GM12892 (cell line): Measurements from ENCODE around the gene CLEC2D.
"Not testable (repeated sequence)": the region's sequence is repeated elsewhere in the genome, so short reads cannot be mapped to it uniquely, and the experiment has no call there.

Source experiments
- DNase-seq: peaks from one replicate; pipeline ENCODE4 v3.0.0; 2011; ENCODE audit not compliant: insufficient read length
- FAIRE-seq: peaks from 2 replicates; lab custom pipeline; 2011; peaks lifted over from hg19 to GRCh38; lab: Jason Lieb, UNC
- POLR2A ChIP-seq: IDR thresholded peaks from 2 replicates; pipeline ENCODE4 v1.6.1; 2011; ENCODE audit warnings: low read depth, low read length, control low read depth
- POLR2AphosphoS5 ChIP-seq: IDR thresholded peaks from 2 replicates; pipeline ENCODE4 v1.6.1; 2011; ENCODE audit warnings: low read depth, low read length, control low read depth
- TAF1 ChIP-seq: IDR thresholded peaks from 2 replicates; pipeline ENCODE4 v1.6.1; 2011; ENCODE audit warnings: low read depth, mild to moderate bottlenecking, control low read depth, low read length, borderline replicate concordance

The CLEC2D gene

DNA sequence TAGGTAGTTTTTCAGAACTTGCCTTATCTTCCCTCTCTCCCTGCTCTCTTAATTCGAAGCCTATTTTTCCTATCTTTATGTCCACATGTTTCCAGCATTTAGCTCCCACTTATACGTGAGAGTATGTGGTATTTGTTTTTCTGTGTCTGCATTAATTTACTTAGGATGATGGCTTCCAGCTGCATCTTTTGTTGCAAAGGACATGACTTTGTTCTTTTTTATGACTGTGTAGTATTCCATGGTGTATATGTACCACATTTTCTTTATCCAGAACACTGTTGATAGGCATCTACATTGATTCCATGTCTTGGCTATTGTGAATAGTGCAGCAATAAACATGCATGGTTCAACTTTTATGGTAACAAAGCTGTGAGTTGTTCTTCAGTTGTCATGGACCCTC lies 7.8 kb upstream of the CLEC2D start:
- DNase-seq, result no peak
- TF ChIP-seq POLR2A, result no peak
- TF ChIP-seq POLR2AphosphoS5, result no peak
- TF ChIP-seq TAF1, result no peak
- peak; percentile 44 for FAIRE-seq

DNA sequence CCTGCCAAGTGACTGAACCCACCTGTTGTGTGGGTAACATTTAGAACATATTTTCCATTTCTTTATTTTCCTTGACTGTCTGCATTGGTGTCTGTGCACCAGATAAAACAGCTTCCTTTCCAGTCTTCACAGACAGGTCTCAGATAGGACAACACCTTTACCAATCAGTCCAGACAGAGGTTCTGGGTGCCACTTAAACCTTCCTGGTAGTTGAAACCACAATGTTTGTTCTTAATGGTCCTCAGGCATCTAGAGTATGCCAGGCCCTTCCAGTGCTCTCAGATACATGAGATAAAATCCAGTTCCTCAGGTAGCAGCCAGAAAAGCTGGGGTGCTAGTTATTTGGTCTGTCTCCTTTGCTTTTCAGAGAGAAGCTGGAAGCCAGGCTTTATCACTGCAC lies 7.0 kb upstream of the CLEC2D start:
- DNase-seq (no peak), FAIRE-seq (no peak)
- TF ChIP-seq POLR2AphosphoS5 (no peak), POLR2A (no peak), TAF1 (no peak)

DNA sequence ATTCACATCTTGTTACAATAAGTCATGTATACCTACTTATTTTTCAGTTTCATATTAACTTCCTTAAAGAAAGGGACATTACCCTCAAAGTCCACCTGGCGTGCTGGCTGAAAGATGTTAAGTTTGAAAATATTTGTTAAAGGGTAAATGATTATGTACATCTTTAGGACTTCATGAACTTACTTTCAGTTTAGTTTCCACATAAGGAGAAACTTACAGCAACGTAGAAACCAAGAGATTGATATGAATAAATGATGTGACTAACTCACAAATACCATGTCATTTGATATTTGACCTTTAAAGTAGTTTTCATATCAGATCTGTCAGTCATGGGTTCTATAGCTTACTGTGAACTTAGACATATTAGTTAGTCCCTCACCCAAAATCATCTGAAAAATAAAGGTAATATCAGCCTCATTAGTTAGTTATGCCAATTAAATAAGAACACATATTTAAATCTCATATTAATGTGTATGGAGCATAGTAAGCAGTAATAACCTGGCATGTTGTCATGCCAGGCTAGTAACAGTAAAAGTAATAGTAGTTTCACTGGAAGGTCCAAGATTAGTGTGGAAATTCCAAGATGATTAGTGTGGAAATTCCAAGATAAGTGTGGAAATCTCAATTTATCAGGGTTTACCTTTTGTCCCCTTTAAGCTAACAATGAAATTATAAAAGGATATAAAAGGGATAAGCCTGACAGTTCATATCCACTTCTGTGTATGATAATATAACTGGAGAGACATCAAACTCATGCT lies 1.9 kb upstream of the CLEC2D start:
- TF ChIP-seq POLR2AphosphoS5, result no peak
- no peak for TF ChIP-seq TAF1
- TF ChIP-seq POLR2A, result no peak
- DNase-seq (no peak), FAIRE-seq (peak; percentile 92)

DNA sequence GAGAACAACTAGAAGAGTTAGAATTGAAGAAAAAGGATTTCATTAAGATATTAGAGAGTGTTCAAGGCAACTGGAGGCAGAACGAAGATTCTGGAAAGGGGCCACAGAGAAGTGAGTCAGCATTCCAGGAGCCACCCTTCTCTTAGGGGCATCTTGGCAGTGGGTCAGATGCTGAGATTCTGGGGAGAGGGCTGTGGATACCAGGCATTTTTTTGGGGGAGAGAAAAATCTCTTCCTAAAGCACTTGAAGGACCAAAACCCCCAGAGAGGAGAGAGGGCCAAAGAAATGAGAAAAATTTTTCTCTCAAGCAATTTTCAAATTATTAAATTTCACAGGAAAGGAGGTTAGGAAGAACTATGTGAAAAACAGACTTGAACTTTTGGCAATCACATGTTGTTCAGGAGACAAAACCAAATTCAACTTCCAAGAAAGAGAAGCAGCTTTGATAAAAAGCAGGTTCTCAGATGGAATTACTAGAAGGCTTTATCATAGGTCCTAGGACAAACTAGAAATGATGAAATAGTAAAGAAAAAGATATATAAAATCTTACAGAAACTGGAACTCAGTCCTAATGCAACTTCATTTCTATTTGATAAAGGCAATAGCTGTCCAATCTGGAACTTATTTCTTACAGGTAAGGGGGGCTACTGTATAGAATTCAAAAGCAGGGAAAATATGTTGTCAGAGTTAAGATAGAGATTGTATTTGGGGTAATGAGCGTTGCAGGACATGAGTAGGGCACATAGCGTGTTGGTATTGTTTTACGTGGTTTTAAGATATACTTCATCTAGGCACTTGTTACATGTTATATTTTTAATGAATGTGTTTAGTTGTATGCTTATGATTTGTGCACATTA lies 1.1 kb upstream of the CLEC2D start:
- FAIRE-seq (peak; percentile 57), DNase-seq (no peak)
- TF ChIP-seq POLR2A, result no peak

DNA sequence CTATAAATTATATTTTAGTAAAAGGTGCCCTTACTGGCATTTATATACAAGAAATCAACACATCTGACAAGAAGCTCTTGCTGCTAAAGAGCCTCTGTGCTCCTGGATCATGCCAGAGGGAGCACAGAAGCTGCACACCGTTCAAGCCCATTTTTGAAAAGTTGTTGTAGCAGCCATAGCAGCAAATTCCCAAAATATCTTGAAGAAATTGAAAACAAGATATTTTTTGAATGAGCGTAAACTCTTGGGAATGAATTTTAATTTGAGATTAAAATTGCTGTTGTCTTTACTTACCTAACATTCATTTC lies 540 bp upstream of the CLEC2D start:
- DNase-seq, result no peak
- FAIRE-seq, result no peak
- TF ChIP-seq POLR2A, result no peak
- no peak for TF ChIP-seq TAF1
- no peak for TF ChIP-seq POLR2AphosphoS5

DNA sequence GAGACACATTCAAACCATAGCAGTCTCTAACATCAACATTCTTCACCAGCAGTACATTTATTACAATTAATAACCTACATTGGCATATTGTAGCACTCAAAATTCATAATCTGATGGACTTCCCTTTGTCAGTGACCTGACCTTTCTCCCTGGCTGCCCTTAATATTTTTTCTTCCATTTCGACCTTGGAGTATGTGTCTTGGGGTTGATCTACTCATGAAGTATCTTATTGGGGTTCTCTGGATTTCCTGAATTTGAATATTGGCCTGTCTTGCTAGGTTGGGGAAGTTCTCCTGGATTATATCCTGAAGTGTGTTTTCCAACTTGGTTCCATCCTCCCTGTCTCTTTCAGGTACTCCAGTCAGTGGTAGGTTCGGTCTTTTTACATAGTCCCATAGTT lies 2.8 kb downstream of the CLEC2D start:
- DNase-seq, FAIRE-seq: not testable (repeated sequence)
- peak; percentile 63; the same call in 1 of the 2 replicates for TF ChIP-seq POLR2AphosphoS5
- 0 out of 2 replicates have a peak, but pooled peaks have one; percentile 10 for TF ChIP-seq POLR2A

DNA sequence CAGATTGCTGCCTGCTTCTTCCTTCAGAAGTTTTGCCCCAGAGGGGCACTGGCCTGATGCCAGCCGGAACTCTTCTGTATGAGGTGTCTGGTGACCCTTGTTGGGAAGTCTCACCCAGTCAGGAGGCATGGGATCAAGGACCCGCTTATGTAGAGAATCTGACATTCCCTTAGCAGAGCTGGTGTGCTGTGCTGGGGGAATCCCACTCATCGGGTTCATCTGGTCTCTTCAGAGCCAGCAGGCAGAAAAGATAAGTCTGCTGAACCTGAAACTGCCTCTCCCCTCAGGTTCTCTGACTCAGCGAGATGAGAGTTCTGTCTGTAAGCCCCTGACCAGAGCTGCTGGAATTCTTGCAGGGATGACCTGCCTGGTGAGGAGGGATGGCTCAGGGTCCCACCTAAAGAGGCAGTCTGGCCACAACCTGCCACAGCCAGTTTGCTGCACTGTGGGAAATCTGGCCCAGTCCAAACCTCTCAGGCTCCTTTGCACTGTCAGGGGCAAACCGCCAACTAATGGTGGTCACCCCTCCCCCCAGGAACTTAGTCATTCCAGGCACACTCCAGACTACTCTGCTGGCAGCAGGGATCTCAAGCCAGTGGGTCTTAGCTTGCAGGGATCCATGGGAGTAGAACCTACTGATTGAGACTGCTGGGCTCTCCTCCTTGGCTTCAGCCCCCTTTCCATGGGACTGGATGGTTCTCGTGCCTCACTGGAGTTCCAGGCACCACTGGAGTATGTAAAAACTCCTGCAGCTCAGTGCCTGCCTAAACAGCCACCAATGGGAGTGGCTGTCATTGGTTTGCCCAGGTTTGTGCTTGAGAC lies 4.1 kb downstream of the CLEC2D start:
- DNase-seq (no peak), FAIRE-seq (peak; percentile 93)
- TF ChIP-seq POLR2A (peak; percentile 61), TAF1 (no peak), POLR2AphosphoS5 (peak; percentile 64; the same call in 1 of the 2 replicates)

DNA sequence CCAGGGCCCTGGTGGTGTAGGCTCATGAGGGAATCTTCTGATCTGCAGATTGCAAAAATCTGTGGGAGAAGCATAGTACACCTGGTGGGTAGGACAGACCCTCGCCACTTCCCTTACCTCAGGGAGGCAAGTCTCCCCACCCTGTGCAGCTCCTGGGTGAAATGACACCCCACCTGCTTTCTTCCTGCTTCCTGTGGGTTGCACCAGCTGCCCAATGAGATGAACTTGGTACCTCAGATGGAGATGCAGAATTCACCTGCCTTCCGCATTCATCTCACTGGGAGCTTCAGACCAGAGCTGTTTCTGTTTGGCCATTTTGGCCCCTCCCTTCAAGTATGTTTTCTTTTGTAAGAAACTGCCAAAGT lies 4.7 kb downstream of the CLEC2D start:
- TF ChIP-seq POLR2A (no peak; the same call in none of the 2 replicates), TAF1 (no peak), POLR2AphosphoS5 (no peak)
- DNase-seq (no peak), FAIRE-seq (no peak)

DNA sequence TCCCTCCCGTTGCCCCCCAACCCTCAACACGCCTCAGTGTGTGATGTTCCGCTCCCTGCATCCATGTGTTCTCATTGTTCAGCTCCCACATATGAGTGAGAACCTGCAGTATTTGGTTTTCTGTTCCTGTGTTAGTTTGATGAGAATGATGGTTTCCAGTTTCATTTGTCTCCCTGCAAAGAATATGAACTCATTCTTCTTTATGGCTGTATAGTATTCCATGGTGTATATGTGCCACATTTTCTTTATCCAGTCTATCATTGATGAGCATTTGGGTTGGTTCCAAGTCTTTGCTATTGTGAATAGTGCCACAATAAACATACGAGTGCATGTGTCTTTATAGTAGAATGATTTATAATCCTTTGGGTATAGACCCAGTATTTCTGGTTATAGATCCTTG lies 13.0 kb downstream of the CLEC2D start:
- not testable (repeated sequence) for DNase-seq
- peak; percentile 61 for FAIRE-seq

DNA sequence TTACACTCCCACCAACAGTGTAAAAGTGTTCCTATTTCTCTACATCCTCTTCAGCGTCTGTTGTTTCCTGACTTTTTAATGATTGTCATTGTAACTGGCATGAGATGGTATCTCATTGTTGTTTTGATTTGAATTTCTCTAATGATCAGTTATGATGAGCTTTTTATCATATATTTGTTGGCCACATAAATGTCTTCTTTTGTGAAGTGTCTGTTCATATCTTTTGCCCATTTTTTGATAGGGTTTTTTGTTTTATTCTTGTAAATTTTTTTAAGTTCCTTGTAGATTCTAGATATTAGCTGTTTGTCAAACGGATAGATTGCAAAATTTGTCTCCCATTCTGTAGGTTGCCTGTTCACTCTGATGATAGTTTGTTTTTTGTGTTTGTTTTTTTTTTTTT lies 13.4 kb downstream of the CLEC2D start:
- DNase-seq, FAIRE-seq: not testable (repeated sequence)

DNA sequence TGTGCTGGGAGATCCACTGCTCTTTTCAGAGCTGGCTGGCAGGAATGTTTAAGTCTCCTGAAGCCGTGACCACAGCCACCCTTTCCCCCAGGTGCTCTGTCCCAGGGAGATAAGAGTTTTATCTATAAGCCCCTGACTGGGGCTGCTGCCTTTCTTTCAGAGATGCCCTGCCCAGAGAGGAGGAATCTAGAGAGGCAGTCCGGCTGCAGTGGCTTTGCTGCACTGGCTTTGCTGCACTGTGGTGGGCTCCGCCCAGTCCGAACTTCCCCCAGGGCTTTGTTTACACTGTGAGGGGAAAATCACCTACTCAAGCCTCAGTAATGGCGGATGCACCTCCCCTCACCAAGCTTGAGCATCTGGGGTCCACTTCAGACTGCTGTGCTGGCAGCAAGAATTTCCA lies 15.9 kb downstream of the CLEC2D start:
- DNase-seq, FAIRE-seq: not testable (repeated sequence)

DNA sequence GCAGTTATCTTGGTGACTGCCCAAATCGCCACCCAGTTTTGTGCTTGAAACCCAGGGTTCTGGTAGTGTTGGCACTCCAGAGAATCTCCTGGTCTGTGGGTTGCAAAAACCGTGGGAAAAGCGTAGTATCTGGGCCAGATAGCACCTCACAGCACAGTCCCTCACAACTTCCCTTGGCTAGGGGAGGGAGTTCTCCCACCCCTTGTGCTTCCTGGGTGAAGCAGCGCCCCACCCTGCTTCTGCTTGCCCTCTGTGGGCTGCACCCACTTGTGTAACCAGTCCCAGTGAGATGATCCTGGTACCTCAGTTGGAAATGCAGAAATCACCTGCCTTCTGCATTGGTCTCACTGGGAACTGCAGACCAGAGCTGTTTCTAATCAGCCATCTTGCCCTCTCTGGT lies 16.4 kb downstream of the CLEC2D start:
- TF ChIP-seq POLR2A (no peak), TAF1 (no peak), POLR2AphosphoS5 (no peak)
- no peak for FAIRE-seq

More for the DNA sequence above, 16.4 kb downstream of the CLEC2D start:
- no peak for DNase-seq
